Measurements from ENCODE around the gene ZMIZ1.
A peak's percentile ranks its signal among the peaks of the same experiment; 100 is the strongest.

ZMIZ1 gene

GRCh38 chr10:79065853-79066252, 2.9 kb upstream of the ZMIZ1 start:
- no peak overlapping the region for H3K27ac ChIP-seq (ENCODE audit: low read depth, low read length)
- no peak overlapping the region for H2BK120ac ChIP-seq (ENCODE audit: insufficient read depth, low read length, poor library complexity)
- H2AK5ac ChIP-seq (ENCODE audit: low read length) = no peak overlapping the region
- DNase-seq = no peak
- H3K9me3 ChIP-seq (ENCODE audit: insufficient read depth, low read depth, low read length) = no peaks in the 10 kb centered on the region
- WGBS (ENCODE audit: extremely low coverage, insufficient coverage, insufficient read length) = no CpG with 5 or more reads among the region's 2 CpGs
- H2BK5ac ChIP-seq (ENCODE audit: low read depth, low read length, poor library complexity) = no peak overlapping the region
- no peak overlapping the region for H3K14ac ChIP-seq (ENCODE audit: low read length)
- no peak overlapping the region for H3K4ac ChIP-seq (ENCODE audit: low read depth, low read length)
- no peaks in the 10 kb centered on the region for H3K27me3 ChIP-seq (ENCODE audit: insufficient read depth, low read length)
- H3K18ac ChIP-seq (ENCODE audit: low read length) = no peak overlapping the region
- no peak overlapping the region for H4K91ac ChIP-seq (ENCODE audit: low read depth, low read length)
- H3K4me1 ChIP-seq (ENCODE audit: control insufficient read depth in 1 of 2, insufficient read depth in 2 of 2, low read length in 2 of 2) = peaks cover 10 to 14% of the 10 kb centered on the region in 2 experiments
- no peak overlapping the region for H3K4me2 ChIP-seq (ENCODE audit: low read length)
- peaks cover 29% of the 10 kb centered on the region for H3K79me1 ChIP-seq (ENCODE audit: low read length)
- no peak overlapping the region for H3K23ac ChIP-seq (ENCODE audit: low read length)
- no peak overlapping the region for H4K12ac ChIP-seq (ENCODE audit: low read depth, low read length)
- no peak overlapping the region for H3K9ac ChIP-seq (ENCODE audit: low read length)
- H3K79me2 ChIP-seq (ENCODE audit: control insufficient read depth, insufficient read depth, low read length, poor library complexity) = peaks cover 26% of the 10 kb centered on the region
- H4K8ac ChIP-seq (ENCODE audit: low read depth, low read length) = no peak overlapping the region
- H2AFZ ChIP-seq (ENCODE audit: insufficient read depth, low read length, poor library complexity) = no peak overlapping the region
- no peak overlapping the region for H2BK12ac ChIP-seq (ENCODE audit: low read length)
- no peaks in the 10 kb centered on the region for H3K36me3 ChIP-seq (ENCODE audit: control insufficient read depth in 1 of 2, insufficient read depth in 2 of 2, low read length in 2 of 2)
- H3K4me3 ChIP-seq (ENCODE audit: low read depth, low read length) = no peak overlapping the region

GRCh38 chr10:79066411-79067240, 2.1 kb upstream of the ZMIZ1 start:
- H2AFZ ChIP-seq (ENCODE audit: insufficient read depth, low read length, poor library complexity) = peak overlapping the region; percentile 53
- DNase-seq = peak; percentile 22 to 36

GRCh38 chr10:79067241-79068202, 1.2 kb upstream of the ZMIZ1 start:
- peak overlapping the region; percentile 94 for H3K18ac ChIP-seq (ENCODE audit: low read length)
- no CpG with 5 or more reads among the region's 81 CpGs for WGBS (ENCODE audit: extremely low coverage, insufficient coverage, insufficient read length)
- H3K4ac ChIP-seq (ENCODE audit: low read depth, low read length) = peak overlapping the region; percentile 75
- peak overlapping the region; percentile 85 for H3K27ac ChIP-seq (ENCODE audit: low read depth, low read length)
- H2BK5ac ChIP-seq (ENCODE audit: low read depth, low read length, poor library complexity) = peak overlapping the region; percentile 81
- peak overlapping the region; percentile 85 for H3K14ac ChIP-seq (ENCODE audit: low read length)
- H3K9me3 ChIP-seq (ENCODE audit: insufficient read depth, low read depth, low read length) = no peaks in the 10 kb centered on the region
- peak overlapping the region; percentile 92 for H2BK12ac ChIP-seq (ENCODE audit: low read length)
- peak overlapping the region; percentile 64 for H4K8ac ChIP-seq (ENCODE audit: low read depth, low read length)
- H3K4me1 ChIP-seq (ENCODE audit: control insufficient read depth in 1 of 2, insufficient read depth in 2 of 2, low read length in 2 of 2) = peaks cover 20 to 25% of the 10 kb centered on the region in 2 experiments
- H3K4me2 ChIP-seq (ENCODE audit: low read length) = peak overlapping the region; percentile 97
- peaks cover 40% of the 10 kb centered on the region for H3K79me2 ChIP-seq (ENCODE audit: control insufficient read depth, insufficient read depth, low read length, poor library complexity)
- peaks cover 37% of the 10 kb centered on the region for H3K79me1 ChIP-seq (ENCODE audit: low read length)
- peak overlapping the region; percentile 61 for H2AFZ ChIP-seq (ENCODE audit: insufficient read depth, low read length, poor library complexity)
- H3K4me3 ChIP-seq (ENCODE audit: low read depth, low read length) = peak overlapping the region; percentile 66
- H2AK5ac ChIP-seq (ENCODE audit: low read length) = peak overlapping the region; percentile 95
- no peaks in the 10 kb centered on the region for H3K36me3 ChIP-seq (ENCODE audit: control insufficient read depth in 1 of 2, insufficient read depth in 2 of 2, low read length in 2 of 2)
- peak overlapping the region; percentile 55 for H4K12ac ChIP-seq (ENCODE audit: low read depth, low read length)
- peak overlapping the region; percentile 54 for H3K9ac ChIP-seq (ENCODE audit: low read length)
- DNase-seq = peak; percentile 78 to 90
- H3K23ac ChIP-seq (ENCODE audit: low read length) = no peak overlapping the region
- H3K27me3 ChIP-seq (ENCODE audit: insufficient read depth, low read length) = no peaks in the 10 kb centered on the region
- H4K91ac ChIP-seq (ENCODE audit: low read depth, low read length) = peak overlapping the region; percentile 89
- peak overlapping the region; percentile 89 for H2BK120ac ChIP-seq (ENCODE audit: insufficient read depth, low read length, poor library complexity)

More at GRCh38 chr10:79066411-79067240, 2.1 kb upstream of the ZMIZ1 start:
- no CpG with 5 or more reads among the region's 37 CpGs for WGBS (ENCODE audit: extremely low coverage, insufficient coverage, insufficient read length)
- H3K23ac ChIP-seq (ENCODE audit: low read length) = no peak overlapping the region
- H3K18ac ChIP-seq (ENCODE audit: low read length) = peak overlapping the region; percentile 84
- peaks cover 37% of the 10 kb centered on the region for H3K79me1 ChIP-seq (ENCODE audit: low read length)
- no peak overlapping the region for H3K9ac ChIP-seq (ENCODE audit: low read length)
- H4K91ac ChIP-seq (ENCODE audit: low read depth, low read length) = peak overlapping the region; percentile 84
- peak overlapping the region; percentile 52 for H4K8ac ChIP-seq (ENCODE audit: low read depth, low read length)
- no peaks in the 10 kb centered on the region for H3K27me3 ChIP-seq (ENCODE audit: insufficient read depth, low read length)
- no peak overlapping the region for H3K4me3 ChIP-seq (ENCODE audit: low read depth, low read length)
- peak overlapping the region; percentile 24 for H3K4ac ChIP-seq (ENCODE audit: low read depth, low read length)
- H2BK12ac ChIP-seq (ENCODE audit: low read length) = peak overlapping the region; percentile 71
- peak overlapping the region; percentile 16 for H4K12ac ChIP-seq (ENCODE audit: low read depth, low read length)
- peak overlapping the region; percentile 45 for H2BK5ac ChIP-seq (ENCODE audit: low read depth, low read length, poor library complexity)
- peak overlapping the region; percentile 80 for H3K14ac ChIP-seq (ENCODE audit: low read length)
- H2AK5ac ChIP-seq (ENCODE audit: low read length) = peak overlapping the region; percentile 12
- peak overlapping the region; percentile 80 for H2BK120ac ChIP-seq (ENCODE audit: insufficient read depth, low read length, poor library complexity)
- H3K27ac ChIP-seq (ENCODE audit: low read depth, low read length) = no peak overlapping the region
- H3K9me3 ChIP-seq (ENCODE audit: insufficient read depth, low read depth, low read length) = no peaks in the 10 kb centered on the region
- H3K4me1 ChIP-seq (ENCODE audit: control insufficient read depth in 1 of 2, insufficient read depth in 2 of 2, low read length in 2 of 2) = peaks cover 13 to 17% of the 10 kb centered on the region in 2 experiments
- H3K79me2 ChIP-seq (ENCODE audit: control insufficient read depth, insufficient read depth, low read length, poor library complexity) = peaks cover 33% of the 10 kb centered on the region
- peak overlapping the region; percentile 64 for H3K4me2 ChIP-seq (ENCODE audit: low read length)
- H3K36me3 ChIP-seq (ENCODE audit: control insufficient read depth in 1 of 2, insufficient read depth in 2 of 2, low read length in 2 of 2) = no peaks in the 10 kb centered on the region

- Histone ChIP-seq H3K36me3 (ENCODE audit: control insufficient read depth in 1 of 2, insufficient read depth in 2 of 2, low read length in 2 of 2) (peaks cover 0 to 5% of the 10 kb centered on the region in 2 experiments), H3K4me1 (ENCODE audit: control insufficient read depth in 1 of 2, insufficient read depth in 2 of 2, low read length in 2 of 2) (peaks cover 25 to 30% of the 10 kb centered on the region in 2 experiments), H4K12ac (ENCODE audit: low read depth, low read length) (peak overlapping the region; percentile 55), H3K4ac (ENCODE audit: low read depth, low read length) (peak overlapping the region; percentile 75), H3K4me3 (ENCODE audit: low read depth, low read length) (peak overlapping the region; percentile 66), H2BK12ac (ENCODE audit: low read length) (peak overlapping the region; percentile 92), H3K23ac (ENCODE audit: low read length) (no peak overlapping the region), H3K27me3 (ENCODE audit: insufficient read depth, low read length) (no peaks in the 10 kb centered on the region), H4K8ac (ENCODE audit: low read depth, low read length) (peak overlapping the region; percentile 64), H3K79me2 (ENCODE audit: control insufficient read depth, insufficient read depth, low read length, poor library complexity) (peaks cover 46% of the 10 kb centered on the region), H4K91ac (ENCODE audit: low read depth, low read length) (peak overlapping the region; percentile 89), H3K79me1 (ENCODE audit: low read length) (peaks cover 37% of the 10 kb centered on the region), H3K18ac (ENCODE audit: low read length) (peak overlapping the region; percentile 94), H3K14ac (ENCODE audit: low read length) (peak overlapping the region; percentile 85), H3K4me2 (ENCODE audit: low read length) (peak overlapping the region; percentile 97), H2BK5ac (ENCODE audit: low read depth, low read length, poor library complexity) (peak overlapping the region; percentile 81), H2AK5ac (ENCODE audit: low read length) (peak overlapping the region; percentile 95), H3K27ac (ENCODE audit: low read depth, low read length) (peak overlapping the region; percentile 85), H2AFZ (ENCODE audit: insufficient read depth, low read length, poor library complexity) (no peak overlapping the region), H3K9me3 (ENCODE audit: insufficient read depth, low read depth, low read length) (no peaks in the 10 kb centered on the region), H3K9ac (ENCODE audit: low read length) (peak overlapping the region; percentile 3), H2BK120ac (ENCODE audit: insufficient read depth, low read length, poor library complexity) (peak overlapping the region; percentile 78)
- no CpG with 5 or more reads among the region's 17 CpGs for WGBS (ENCODE audit: extremely low coverage, insufficient coverage, insufficient read length)
- no peak for DNase-seq
Observed at GRCh38 chr10:79068203-79068561, 584 bp upstream of the ZMIZ1 start.

Measured in trophoblast cell (in vitro differentiated cells and primary cell).